Amniotic stem cell (primary cell): ENCODE results near the gene C1orf167.
A peak's percentile ranks its signal among the peaks of the same experiment; 100 is the strongest.

Experiments used
- DNase-seq: peaks from one replicate; lab custom pipeline; 2025; lab: John Stamatoyannopoulos, UW

The C1orf167 gene

DNA sequence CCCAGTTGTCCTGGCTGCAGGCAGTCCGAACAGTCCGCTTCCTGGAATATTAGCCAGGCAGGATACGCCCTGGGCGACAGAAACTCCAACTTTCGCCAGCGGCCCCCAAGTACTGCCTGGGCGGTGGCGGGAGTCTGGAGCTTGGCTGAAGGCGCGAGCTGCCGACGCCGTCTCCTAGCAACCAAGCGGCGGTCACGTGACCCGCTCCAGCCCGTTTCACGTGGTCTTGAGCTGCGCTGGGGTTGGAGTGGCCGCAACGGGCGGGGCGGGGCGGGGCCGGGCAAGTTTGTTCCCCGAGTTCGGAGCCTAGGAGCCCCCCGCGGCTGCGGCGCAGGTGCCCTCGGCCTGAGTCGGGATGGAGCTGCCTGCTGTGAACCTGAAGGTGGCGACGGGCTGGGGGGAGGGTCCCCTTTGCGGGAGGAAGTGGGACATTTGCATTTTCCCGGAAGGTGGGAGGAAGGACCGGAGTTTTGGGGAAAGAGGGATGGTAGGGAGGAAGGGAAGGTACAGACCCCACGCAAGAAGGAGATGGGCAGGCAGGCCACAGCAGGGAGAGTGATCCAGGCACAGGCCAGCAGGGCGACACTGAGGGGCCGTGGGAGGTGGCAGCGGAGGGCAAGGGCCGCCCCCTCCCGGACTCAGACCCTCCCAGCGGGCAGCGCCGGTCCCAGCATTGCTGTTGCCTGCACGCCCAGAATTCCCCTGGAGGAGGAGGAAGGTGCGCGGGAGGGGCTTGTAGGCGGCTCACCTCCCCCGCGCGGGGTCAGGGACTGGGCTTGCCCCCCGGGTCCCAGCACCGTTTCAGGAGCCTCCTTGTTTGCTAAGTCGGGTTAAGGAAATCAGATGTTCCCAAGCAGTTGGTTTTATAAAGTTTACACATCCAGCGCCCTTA is 25.9 kb upstream of the C1orf167 start, which contains the start of gene AGTRAP:
Gene AGTRAP (plus strand): TSS at position 283 of the 892 bp plus-strand sequence. CDS start 73 bp downstream, at position 356.
- peak; percentile 82 for DNase-seq

DNA sequence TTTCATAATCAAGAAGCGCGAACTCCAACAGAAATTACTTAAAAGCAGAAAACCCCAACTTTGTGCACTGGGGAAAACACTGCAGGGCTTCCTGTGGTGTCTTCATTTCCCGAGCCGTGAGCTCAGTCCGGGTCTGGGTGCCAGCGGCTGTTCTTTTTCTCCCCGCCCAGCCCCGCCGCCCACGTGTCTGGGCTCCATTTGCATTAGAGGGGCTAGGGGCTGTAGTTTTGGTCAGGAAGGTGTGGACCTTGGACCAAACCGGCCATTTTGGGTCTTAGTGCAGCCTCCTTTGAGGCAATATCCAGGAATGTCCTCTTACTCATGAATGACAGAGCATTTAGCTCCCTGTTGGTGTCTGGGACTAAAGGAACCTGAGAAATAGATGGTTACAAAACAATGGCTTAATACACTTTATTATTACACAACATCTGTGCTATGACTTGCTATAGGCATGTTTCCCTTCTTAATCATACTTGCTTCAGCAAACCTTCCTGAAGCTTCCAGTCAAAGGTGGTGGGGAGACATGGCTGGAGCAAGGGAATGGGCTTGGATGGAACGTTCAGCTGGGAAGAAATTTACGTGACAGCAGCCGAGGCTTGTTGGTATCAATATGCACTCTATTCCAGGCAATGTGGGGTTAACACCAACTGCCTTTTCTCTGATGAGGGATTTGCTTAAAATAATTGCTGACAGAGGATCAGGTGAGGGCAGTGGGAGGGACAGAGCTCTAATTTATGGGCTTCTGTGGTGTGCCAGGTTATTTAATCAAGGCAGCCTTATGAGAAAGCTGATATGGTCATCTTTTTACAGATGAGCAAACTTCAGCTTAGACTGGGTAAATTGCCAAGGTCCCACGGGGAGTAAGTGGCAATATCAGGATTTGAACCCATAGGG is 25.0 kb upstream of the C1orf167 start:
- no peak for DNase-seq

DNA sequence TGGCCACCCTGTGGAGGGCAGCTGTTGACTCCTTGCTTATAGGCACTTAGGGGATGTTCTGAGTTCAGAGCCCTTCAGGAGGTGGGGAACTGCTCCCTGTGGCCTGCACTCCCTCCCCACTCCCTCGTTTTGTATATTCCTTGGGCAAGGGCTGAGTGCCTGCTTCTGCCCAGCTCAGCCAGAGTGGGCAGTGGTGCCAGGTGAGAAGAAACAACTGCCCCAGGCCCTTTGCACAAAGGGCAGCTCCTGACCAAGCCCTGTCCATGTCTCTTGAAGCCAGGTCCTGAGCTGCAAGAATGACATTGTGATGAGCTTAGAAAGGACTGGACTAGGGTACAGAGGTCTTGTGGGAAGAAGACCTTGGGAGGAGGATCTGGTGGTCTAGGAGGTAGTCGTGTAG is 23.9 kb upstream of the C1orf167 start:
- DNase-seq, result no peak

DNA sequence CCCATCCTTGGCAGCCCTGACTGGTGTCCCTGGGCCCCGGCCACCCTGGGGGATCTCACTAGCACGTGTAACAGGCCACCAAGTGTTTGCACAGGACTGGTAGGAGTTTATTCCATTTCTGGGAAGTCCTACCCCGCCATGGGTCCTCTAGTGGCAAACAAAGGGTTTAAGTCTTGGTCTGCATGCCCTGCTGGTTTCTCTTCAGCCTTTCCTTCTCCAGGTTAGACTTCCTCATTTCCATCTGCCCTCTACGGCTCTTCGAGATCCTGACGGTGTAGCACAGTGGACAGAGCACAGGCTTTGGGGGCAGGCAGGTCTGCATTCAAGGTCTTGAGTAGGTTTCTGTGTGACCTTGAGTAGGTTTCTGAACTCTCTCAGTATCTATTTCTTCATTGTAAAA is 23.2 kb upstream of the C1orf167 start:
- no peak for DNase-seq

DNA sequence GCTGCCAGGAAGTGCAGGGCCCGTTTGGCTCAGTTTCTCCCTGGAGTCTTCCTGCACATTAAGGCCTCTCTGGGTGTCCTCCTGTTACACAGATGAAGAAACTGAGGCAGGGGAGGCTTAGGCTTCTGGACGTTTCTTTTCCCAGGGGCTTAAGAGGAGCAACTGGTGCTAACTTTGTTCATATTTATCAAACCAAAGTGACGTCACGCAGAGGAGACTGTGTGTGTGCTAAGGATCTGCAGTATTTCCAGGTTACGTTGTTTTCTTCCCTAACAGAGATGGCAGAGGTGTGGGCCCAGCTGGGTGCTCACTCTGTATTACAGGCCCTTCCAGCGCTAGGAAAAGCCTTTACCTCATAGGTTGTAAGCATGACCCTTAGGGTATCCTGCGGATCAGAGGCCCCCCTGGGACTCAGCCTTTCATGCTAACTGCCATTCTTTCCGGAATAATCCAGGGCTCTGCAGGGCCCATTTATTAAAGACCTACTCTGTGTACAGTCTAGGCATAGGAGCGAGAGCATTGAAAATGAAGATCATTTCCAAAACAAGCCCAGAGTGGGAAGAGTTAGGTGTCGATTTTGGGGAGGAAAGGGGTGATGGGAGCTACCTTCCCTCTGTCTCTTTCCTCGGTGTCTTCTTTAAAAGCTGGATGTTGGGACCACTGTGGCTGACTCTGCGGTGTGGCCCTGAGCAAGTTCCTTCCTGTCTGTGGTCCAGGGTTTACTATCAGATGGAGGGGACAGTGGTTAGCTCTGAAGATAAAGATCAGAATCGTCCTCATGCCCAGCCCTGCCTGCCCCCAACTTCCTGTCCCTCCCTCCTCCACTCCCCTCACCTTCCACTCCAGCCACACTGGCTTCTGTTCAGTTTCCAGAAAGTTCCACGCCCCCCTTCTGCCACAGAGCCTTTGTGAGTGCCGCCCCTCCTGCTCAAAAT is 21.5 kb upstream of the C1orf167 start:
- DNase-seq, result no peak

DNA sequence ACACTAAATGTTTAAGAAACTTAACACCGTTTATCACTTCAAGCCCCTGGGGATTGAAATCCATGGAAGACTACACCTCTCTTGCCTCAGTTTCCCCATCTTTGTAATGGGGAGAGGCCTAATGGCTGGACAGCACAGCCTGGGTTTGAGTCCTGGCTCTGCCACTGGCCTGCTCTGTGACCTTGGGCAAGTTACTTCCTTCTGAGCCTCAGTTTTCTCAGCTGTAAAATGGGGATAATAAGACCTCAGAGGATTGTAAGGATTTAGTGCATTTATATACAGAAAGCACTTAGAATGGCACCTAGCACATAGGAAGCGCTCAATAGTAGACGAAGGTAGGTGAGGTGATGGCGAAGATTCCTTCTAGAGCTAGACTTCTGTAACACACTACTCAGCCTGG is 20.5 kb upstream of the C1orf167 start:
- DNase-seq, result no peak

DNA sequence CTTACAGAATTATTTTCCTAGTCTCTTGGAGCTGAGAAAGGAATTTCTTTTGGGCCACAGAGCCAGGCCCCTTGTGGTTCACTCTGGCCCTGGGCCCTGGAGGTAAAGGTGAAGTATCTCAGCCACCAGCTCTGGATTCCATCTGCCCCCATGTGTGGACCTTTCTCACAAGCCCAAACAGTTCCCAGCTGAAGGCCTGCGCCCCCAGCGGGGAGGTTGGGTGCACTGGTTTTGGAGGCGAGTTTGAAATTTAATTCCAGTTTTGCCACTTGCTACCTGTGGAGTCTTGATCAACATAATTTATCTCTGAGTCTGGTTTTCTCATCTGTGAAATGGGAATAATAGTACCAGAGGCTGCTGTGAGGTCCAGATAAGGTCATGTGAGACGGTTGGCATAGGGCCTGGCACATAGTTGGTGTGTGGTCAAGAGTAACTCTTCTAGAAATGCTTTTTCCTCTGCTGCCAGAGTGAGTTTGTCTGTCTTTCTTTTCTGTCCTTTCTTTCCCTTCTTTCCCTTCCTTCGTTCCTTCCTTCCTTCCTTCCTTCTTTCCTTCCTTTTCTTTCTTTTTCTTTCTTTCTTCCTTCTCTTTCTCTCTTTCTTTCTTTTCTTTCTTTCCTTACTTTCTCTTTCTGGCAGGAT is 20.0 kb upstream of the C1orf167 start:
- no peak for DNase-seq

DNA sequence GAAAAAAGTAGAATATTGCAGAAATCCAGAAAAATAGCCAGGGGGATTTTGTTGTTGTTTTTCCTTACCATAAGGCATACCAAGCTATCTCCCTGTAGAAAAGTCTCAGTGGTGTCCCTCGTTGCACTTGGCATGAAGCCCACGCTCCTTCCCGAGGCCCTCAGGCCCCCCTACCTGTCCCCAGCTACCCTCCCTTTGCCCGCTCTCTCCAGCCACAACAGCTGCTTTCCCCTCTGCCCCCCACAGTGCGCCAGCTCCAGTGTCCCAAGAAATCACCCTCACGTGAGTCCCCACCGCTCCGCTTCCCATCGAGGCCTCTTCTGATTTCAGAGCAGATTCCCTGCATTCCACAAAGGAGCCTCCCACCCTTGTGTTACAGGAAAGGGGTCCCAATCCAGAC is 17.7 kb upstream of the C1orf167 start:
- DNase-seq, result no peak

DNA sequence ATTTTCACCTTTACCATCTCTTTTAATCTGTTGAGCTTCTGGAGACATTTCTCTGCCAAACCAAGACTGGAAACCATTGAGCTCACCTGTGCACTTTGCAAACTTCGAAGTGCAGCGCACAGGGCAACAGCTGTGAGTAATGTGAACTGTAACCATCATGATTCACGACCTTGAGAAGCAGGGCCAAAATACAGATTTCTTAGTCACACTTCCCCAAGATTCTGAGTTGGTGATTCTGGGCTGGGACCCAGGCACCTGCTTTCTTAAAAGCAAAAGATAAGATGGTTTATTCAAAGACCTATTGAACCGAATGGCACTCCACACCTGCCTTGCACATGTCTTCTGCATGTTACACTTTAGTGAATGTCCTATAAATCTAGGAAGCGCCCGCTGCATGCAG is 15.9 kb upstream of the C1orf167 start:
- DNase-seq, result no peak

DNA sequence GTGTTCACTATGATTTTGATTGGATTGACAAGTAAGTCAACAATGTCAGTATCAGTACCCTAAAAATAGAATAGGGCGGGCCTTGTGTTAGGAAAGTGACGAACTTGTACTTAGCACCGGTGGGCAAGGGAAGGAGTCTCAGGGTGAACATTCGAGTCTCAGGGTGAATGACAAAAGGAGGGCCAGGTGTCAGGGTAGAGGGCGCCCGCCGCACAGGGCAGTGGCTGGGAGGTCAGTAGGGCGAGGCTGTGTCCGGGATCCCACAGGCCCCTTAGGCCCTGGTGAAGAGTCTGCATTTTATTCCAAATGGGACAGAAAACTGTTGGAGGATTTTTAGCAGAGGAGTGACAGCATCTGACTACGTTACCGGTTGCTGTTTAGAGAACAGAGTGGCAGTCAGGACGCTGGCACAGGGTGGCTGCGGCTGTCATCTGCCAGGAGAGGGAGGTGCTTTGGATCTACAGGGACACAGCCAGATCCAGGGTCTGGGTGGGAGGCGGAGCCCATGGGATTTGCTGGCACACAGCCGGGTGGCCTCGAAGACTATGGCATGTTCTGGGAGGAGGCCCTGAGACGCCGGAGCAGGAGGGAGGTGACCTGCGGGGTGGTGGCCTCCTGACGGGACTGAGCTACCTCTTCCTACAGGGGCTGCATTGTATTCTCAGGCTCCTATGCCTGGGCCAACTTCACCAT is 15.1 kb upstream of the C1orf167 start:
- no peak for DNase-seq

DNA sequence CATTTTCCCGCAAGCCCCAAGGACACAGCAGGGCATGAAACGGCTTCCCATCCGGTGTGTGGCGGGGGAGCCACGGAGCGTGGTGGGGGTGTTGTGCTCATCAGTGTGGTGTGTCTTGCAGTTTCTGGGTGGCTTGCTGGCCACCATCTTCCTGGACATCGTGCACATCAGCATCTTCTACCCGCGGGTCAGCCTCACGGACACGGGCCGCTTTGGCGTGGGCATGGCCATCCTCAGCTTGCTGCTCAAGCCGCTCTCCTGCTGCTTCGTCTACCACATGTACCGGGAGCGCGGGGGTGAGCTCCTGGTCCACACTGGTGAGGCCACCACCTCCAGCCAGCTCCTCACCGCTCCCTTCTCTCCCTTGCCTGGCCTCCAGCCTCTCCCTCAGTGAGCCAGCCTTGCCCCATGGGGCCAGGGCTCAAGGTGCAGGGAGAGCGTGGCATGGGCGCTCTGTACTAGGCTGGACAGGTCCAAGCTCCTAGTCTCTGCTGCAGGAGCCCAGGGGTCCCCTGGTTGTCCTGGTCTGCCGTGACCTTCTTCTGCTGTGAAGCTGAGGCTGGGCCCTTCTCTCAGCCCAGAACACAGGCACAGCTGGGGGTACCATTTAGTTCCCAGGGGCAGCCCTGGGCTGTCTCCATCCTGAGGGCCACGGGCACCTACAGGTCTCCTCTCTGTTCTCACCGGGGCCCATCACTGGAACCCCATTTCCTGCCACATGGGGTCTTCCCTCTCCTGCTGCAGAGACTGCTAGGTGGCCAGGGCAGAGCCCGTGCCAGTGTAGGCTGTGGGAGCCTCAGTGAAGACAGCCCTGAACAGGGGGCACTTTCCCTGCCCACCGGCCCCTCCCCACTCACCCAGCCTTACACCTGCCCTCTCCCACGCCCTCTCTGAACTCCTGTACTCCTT is 13.4 kb upstream of the C1orf167 start:
- no peak for DNase-seq

DNA sequence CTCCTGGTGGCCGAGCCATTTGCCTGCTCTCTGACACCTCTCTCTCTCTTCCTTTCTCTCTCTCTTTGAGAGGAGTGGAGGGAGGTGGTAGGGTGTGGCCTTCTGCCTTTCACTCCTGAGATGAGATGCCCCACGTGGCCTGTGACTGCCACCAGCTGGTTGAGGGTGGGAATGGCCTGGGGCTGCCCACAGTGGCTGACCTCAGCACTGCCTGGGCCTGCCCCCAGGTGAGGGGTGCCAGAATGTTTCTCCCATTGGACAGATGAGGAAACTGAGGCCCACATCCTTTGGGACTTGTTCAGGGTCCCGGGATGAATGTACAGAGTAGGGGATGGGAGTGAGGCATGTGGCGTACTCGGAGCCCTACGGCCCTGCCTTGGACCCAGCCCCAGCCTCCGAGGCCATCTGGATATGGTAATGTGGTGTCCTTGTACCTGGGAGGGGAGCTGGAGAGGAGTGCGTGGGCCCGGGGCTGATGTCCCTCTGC is 12.7 kb upstream of the C1orf167 start:
- DNase-seq, result no peak

DNA sequence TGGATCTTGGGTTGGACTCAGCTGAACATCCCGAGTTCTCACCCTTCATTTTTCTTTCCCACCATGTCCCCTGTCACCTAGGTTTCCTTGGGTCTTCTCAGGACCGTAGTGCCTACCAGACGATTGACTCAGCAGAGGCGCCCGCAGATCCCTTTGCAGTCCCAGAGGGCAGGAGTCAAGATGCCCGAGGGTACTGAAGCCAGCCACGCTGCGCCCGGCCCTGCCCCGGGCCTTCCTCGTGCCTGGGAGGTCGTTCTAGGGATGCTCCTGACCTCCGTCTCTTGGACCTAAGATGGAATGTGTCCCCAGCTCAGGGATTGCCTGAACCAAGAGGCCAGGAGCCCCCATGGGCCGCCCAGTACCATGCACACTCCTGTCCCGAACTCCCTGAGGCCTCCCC is 12.0 kb upstream of the C1orf167 start:
- DNase-seq, result no peak

DNA sequence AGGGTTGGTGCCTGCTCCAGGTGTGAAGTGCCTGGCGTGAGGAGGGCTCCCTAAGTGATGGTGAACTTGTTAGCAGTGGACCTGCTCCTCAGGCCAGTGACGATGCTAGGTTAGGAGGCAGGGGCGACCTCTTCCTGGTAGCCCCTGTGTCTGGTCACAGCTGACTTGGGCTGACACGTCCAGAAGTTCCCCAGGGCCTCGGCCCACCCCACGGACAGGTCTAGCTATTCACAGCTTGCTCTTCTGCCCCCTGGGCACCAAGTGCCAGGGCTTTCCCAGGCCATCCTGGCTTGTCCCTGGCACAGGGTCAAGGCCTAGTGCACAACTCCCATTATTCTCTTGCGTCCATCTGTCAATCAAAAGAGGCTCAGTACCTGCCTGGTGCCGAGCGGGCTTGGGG is 10.9 kb upstream of the C1orf167 start:
- DNase-seq, result no peak

DNA sequence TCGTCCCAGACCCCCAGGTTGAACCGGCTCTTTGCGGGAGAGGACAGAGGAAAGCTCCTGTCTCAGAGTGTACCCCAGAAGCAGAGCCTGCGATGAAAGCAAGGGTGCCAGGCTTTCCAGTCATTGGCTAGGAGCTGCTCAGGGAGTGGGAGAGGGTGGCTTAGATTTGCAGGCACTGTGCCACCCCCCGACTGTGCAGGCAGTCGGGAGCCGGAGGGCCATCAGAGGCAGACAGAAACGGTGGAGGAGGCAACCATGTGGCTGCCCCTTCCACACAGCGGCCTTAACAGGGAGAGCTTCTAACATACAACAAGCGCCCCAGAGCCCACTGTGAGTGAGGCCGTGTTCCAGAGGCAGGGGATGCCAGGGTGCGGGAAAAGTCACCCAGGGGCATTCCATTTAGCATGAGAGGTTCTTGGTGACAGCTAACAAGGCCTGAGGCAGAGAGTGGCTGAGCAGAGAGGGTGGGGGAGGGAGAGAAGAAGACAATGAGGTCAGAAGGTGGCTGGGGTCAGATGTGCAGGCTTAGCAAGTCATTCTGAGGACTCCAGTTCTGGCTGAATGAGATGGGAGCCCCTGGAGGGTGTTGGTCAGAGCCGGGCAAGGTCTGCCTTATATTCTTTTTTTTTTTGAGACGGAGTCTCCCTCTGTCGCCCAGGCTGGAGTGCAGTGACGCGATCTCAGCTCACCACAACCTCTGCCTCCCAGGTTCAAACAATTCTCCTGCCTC is 9.5 kb upstream of the C1orf167 start:
- no peak for DNase-seq

DNA sequence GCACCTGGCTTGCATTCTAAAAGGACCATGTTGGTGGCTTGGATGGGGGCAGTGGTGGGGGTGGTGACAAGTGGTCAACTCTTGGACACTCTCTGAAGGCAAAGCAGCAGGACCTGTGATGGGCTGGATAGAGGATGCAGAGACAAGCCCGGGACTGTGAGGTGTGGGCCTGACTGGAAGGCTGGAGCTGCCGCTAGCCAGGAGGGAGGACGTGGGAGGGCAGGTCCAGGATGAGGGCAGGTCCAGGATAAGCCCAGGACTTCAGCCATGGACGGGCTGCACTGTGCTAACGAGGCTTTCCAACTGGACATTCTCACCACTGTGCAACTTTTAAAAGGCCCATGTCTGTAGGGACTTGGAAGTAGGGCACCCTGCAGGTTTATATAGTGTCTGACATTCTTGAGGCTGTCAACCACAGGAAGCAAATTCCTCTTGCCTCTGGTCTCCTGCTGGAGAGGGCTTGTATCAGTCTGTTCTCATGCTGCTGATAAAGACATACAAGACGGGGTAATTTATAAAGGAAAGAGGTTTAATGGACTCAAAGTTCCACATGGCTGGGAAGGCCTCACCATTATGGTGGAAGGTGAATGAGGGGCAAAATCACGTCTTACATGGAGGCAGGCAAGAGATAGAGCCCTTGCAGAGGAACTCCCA is 8.3 kb upstream of the C1orf167 start:
- no peak for DNase-seq

DNA sequence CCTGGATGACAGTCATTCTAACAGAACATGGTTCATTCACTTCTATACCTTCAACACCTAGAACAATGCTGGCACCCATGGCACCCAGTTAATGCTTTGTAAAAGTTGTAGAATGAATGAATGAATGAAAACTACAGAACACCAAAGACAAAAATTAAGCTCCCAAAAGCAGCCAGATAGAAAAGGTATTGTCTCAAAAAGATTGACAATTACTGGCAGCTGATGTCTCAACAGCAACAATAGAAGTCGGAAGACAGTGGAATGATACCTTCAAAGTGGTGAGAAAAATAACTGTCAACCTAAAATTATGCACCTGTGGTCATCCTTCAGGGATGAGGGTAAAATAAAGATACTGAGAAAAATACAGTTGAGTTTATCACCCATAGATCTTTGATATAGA is 4.9 kb upstream of the C1orf167 start:
- DNase-seq, result no peak

DNA sequence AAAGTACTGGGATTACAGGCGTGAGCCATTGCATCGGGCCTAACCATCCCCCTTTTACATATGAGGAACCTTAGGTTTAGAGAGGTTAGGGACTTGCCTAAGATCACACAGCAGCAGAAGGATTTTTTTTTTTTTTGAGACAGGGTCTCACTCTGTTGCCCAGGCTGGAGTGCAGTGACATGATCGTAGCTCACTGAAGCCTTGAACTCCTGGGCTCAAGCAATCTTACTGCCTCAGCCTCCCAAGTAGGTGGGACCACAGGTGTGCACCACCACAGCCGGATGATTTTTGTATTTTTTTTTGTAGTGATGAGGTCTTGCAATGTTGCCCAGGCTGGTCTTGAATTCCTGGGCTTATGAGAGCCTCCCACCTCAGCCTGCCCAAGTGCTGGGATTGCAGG is 2.2 kb upstream of the C1orf167 start:
- DNase-seq, result no peak
